A549 (cell line): ENCODE results near the gene HMGN3.

Experiments
- CHD2 ChIP-seq: fragments of 150-350 bp; IDR thresholded peaks from 2 replicates; pipeline ENCODE4 v1.6.1; 2014; ENCODE audit warnings: low read length; ENCODE audit not compliant: partially characterized antibody
- FOSL2 ChIP-seq, 2 experiments: fragments of 450-650 bp in 1 of 2; fragments of >200 bp in 1 of 2; sonication (Bioruptor Twin) in 1 of 2; formaldehyde crosslinking; IDR thresholded peaks; 2 replicates each; pipeline versions ENCODE4 v1.5.0 to v1.6.1; 2016 to 2020; ENCODE audit warnings: mild to moderate bottlenecking in 1 of 2, moderate library complexity in 1 of 2
- FOXS1 ChIP-seq: fragments of 250-450 bp; sonication (Bioruptor Pico); IDR thresholded peaks from 2 replicates; pipeline ENCODE4 v1.5.0; 2020; ENCODE audit warnings: mild to moderate bottlenecking, moderate library complexity
- POLR2AphosphoS2 ChIP-seq: conservative IDR thresholded peaks from 2 replicates; pipeline ENCODE4 v1.6.1; 2012; ENCODE audit warnings: low read length, improper control_type of control experiment, inconsistent platforms
- TP53 ChIP-seq: fragments of 250-450 bp; sonication (Bioruptor Pico); IDR thresholded peaks from 2 replicates; pipeline ENCODE4 v1.5.0; 2021; ENCODE audit warnings: mild to moderate bottlenecking, moderate library complexity

DNA sequence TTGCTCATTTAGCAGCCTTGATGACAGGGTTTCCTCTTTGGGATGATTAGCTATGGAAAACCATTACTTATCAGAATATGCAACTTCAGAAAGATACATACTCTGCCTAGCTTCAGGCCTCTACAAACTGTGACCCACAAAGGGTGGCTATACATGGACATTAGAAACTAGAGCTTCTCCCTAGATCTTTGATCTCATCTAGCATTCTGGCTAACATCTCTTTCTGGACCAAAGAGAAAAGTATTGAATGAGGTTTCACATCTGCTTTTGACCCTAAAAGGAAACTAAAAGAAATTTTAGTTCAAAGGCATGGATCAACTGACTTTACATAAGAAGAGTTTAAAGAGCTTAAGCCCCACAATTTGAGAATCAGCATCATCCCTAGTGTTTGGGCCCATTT is 12.4 kb upstream of the HMGN3 start:
- TF ChIP-seq POLR2AphosphoS2 (no peak), CHD2 (no peak), TP53 (CRISPR knock-in tag) (no peak), FOXS1 (CRISPR knock-in tag) (no peak), FOSL2 (IDR thresholded peaks at IDR 0.05) (no peak), FOSL2 (CRISPR knock-in tag; IDR thresholded peaks at IDR 0.05) (no peak)
